Activated CD8-positive, alpha-beta memory T cell treated with anti-CD3 and anti-CD28 coated beads, Interleukin-2, amount 50 U/mL, for 48 hours (primary cell): Measurements from ENCODE around the gene ZGPAT.

ENCODE experiments used
- DNase-seq: peaks from one replicate; pipeline ENCODE4 v3.0.0-alpha.2; 2020

ZGPAT gene

DNA sequence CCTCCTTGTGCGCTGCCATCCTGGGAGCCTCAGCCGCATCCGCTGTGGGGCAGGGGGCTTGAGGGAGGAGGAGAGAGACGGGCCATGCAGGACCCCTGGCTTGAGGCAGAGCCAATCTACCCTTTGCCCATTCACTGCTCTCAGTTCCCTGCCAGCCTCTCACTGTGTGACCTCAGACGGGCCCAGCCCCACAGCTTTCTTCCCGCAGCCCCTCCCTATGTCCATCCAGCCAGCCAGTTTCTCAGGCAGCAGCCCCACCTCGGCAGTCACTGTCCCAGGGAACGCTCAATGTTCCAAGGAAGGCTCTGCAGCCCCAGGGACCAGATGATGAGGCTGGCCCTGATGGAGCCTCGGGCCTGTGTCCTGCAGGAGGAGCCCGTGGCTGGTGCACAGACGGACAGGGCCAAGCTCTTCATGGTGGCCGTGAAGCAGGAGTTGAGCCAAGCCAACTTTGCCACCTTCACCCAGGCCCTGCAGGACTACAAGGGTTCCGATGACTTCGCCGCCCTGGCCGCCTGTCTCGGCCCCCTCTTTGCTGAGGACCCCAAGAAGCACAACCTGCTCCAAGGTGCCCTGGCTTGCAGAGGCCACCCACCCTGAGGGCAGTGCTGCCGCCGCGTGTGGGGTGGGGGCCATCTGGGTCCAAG is 15.3 kb upstream of the ZGPAT start:
- no peak for DNase-seq

DNA sequence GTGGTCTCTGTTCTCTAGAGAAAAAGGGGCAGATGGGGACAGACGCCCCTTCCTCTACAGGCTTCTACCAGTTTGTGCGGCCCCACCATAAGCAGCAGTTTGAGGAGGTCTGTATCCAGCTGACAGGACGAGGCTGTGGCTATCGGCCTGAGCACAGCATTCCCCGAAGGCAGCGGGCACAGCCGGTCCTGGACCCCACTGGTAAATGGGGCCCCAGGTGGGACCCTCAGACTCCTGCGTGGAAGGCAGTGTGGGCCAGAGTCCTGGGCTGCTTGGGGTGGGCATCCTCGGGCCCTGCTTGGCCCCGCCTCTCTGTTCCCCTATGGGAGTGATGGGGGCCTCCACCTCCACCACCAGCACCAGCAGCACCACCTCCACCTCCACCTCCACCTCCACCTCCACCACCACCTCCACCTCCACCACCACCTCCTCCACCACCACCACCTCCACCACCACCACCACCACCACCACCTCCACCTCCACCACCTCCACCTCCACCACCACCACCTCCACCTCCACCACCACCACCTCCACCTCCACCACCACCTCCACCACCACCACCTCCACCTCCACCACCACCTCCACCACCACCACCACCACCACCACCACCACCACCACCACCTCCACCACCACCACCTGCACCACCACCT is 14.6 kb upstream of the ZGPAT start:
- DNase-seq, result no peak

DNA sequence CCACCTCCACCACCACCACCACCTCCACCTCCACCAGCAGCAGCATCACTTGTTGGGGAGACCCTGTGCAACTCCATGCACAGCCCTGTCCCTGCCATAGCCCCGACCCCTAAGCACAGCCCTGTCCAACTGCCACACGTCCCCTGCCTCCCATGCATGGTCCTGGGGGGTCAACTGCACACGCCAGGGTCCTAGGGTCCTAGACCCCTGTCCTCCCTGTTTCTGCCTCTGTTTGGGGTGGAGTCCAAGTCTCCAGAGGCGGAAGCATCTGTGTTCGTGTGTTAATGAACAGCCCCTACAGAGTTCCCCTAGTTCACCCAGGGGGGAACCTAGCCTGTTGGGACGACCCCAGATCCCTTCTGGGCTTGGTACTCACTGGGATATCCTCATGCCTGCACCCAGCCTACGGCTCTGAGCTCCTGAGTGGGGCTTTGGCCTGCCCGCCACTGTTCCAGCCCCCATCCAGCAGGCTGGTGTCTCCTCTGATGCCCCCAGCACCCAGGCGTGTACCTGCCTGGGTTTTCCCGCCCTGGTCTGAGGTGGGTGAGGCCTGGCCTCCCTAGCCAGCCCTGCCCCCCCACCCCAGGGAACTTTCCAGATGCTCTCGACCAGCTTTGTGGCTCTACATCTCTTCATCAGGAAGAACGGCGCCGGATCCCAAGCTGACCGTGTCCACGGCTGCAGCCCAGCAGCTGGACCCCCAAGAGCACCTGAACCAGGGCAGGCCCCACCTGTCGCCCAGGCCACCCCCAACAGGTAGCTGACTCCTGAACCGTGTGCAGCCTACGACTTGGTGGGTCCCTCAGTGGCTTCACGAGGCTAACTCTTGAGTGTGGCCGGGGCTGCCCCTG is 13.9 kb upstream of the ZGPAT start:
- DNase-seq, result no peak

DNA sequence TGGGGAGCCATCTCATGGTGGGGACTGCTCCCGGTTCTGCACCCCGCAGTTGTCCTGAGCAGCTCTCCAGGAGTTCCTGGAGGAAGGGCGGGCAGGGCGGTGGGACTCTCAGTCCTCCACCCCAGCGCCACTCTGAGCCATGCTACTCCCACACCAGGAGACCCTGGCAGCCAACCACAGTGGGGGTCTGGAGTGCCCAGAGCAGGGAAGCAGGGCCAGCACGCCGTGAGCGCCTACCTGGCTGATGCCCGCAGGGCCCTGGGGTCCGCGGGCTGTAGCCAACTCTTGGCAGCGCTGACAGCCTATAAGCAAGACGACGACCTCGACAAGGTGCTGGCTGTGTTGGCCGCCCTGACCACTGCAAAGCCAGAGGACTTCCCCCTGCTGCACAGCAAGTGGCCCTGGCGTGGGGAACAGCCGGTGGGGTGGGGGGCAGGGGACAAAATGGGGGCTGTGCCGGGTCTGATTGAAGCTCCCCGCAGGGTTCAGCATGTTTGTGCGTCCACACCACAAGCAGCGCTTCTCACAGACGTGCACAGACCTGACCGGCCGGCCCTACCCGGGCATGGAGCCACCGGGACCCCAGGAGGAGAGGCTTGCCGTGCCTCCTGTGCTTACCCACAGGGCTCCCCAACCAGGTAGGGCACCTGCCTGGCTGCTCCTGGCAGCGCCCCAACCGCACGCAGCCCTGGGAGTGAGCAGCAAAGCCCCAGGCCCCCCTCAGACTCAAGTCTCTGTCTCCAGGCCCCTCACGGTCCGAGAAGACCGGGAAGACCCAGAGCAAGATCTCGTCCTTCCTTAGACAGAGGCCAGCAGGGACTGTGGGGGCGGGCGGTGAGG is 13.0 kb upstream of the ZGPAT start:
- DNase-seq, result no peak

DNA sequence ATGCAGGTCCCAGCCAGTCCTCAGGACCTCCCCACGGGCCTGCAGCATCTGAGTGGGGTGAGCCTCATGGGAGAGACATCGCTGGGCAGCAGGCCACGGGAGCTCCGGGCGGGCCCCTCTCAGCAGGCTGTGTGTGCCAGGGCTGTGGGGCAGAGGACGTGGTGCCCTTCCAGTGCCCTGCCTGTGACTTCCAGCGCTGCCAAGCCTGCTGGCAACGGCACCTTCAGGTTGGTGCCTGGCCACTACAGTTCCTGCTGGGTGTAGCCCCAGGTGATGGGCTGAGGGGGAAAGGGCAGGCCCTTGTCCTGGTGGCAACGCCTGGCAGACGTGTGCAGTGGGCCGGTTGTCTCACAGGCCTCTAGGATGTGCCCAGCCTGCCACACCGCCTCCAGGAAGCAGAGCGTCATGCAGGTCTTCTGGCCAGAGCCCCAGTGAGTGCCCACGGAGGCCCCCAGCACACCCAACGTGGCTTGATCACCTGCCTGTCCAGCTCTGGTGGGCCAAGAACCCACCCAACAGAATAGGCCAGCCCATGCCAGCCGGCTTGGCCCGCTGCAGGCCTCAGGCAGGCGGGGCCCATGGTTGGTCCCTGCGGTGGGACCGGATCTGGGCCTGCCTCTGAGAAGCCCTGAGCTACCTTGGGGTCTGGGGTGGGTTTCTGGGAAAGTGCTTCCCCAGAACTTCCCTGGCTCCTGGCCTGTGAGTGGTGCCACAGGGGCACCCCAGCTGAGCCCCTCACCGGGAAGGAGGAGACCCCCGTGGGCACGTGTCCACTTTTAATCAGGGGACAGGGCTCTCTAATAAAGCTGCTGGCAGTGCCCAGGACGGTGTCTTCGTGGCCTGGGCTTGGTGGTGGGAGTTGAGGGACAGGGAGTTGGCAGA is 12.2 kb upstream of the ZGPAT start:
- DNase-seq, result no peak

DNA sequence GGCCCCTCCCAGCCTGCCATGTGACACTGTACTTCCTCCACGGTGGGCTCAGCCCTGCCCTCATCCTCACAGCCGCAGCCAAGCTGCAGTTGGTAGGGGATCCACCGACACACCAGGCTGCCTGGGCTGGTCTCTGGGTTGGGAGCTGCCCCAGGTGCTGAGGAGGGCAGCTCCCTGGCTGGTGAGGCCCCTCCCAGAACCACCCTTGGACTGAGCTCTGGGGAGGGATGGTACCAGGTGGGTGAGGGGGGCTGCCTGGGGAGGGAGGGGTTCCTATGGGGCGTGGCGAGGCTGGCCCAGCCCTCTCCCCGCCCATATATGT is 11.6 kb upstream of the ZGPAT start:
- no peak for DNase-seq

DNA sequence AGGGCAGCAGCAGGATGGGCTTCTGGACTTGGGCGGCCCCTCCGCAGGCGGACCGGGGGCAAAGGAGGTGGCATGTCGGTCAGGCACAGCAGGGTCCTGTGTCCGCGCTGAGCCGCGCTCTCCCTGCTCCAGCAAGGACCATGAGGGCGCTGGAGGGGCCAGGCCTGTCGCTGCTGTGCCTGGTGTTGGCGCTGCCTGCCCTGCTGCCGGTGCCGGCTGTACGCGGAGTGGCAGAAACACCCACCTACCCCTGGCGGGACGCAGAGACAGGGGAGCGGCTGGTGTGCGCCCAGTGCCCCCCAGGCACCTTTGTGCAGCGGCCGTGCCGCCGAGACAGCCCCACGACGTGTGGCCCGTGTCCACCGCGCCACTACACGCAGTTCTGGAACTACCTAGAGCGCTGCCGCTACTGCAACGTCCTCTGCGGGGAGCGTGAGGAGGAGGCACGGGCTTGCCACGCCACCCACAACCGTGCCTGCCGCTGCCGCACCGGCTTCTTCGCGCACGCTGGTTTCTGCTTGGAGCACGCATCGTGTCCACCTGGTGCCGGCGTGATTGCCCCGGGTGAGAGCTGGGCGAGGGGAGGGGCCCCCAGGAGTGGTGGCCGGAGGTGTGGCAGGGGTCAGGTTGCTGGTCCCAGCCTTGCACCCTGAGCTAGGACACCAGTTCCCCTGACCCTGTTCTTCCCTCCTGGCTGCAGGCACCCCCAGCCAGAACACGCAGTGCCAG is 11.0 kb upstream of the ZGPAT start, which contains the start of gene TNFRSF6B:
Gene TNFRSF6B, plus strand, starts transcription at position 25 of the 729 bp plus-strand sequence. Its CDS starts 116 bp downstream, at position 141.
- no peak for DNase-seq

DNA sequence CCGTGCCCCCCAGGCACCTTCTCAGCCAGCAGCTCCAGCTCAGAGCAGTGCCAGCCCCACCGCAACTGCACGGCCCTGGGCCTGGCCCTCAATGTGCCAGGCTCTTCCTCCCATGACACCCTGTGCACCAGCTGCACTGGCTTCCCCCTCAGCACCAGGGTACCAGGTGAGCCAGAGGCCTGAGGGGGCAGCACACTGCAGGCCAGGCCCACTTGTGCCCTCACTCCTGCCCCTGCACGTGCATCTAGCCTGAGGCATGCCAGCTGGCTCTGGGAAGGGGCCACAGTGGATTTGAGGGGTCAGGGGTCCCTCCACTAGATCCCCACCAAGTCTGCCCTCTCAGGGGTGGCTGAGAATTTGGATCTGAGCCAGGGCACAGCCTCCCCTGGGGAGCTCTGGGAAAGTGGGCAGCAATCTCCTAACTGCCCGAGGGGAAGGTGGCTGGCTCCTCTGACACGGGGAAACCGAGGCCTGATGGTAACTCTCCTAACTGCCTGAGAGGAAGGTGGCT is 10.4 kb upstream of the ZGPAT start:
- no peak for DNase-seq

DNA sequence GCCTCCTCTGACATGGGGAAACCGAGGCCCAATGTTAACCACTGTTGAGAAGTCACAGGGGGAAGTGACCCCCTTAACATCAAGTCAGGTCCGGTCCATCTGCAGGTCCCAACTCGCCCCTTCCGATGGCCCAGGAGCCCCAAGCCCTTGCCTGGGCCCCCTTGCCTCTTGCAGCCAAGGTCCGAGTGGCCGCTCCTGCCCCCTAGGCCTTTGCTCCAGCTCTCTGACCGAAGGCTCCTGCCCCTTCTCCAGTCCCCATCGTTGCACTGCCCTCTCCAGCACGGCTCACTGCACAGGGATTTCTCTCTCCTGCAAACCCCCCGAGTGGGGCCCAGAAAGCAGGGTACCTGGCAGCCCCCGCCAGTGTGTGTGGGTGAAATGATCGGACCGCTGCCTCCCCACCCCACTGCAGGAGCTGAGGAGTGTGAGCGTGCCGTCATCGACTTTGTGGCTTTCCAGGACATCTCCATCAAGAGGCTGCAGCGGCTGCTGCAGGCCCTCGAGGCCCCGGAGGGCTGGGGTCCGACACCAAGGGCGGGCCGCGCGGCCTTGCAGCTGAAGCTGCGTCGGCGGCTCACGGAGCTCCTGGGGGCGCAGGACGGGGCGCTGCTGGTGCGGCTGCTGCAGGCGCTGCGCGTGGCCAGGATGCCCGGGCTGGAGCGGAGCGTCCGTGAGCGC is 9.8 kb upstream of the ZGPAT start:
- DNase-seq, result no peak

DNA sequence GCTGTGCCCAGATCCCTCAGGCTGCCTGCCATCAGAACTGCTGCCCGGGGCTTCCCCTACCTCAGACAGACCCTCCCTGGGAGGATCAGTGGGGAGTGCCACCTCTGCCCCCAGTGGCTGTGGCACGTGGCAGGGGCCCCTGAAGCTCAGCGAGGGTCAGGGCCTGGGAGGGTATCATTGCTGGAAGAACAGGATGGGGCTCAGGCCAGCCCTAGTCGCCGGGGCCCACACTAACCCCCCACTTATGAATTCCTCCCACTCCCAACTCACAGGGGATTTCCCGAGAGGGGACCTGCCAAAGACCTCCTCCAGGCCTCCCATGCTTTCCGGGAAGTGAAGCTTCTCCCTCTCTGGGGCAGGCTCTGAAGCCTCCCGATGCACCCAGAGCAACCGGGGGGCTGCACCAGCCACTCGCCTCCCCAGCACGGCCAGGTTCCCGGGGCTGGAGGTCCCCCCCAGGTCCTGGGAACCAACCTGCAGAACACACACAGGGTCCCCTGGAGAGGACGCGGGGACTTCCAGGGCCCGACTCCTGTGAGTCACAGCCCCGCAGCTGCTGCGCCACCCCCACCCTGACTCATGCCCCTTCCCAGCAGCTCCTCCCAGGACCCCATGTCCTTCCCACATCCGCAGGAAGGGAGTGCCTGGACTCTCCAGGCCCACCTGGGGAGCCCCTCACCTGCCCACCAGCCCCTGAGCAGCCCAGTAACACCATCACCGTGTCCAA is 8.9 kb upstream of the ZGPAT start:
- peak; percentile 78 for DNase-seq

DNA sequence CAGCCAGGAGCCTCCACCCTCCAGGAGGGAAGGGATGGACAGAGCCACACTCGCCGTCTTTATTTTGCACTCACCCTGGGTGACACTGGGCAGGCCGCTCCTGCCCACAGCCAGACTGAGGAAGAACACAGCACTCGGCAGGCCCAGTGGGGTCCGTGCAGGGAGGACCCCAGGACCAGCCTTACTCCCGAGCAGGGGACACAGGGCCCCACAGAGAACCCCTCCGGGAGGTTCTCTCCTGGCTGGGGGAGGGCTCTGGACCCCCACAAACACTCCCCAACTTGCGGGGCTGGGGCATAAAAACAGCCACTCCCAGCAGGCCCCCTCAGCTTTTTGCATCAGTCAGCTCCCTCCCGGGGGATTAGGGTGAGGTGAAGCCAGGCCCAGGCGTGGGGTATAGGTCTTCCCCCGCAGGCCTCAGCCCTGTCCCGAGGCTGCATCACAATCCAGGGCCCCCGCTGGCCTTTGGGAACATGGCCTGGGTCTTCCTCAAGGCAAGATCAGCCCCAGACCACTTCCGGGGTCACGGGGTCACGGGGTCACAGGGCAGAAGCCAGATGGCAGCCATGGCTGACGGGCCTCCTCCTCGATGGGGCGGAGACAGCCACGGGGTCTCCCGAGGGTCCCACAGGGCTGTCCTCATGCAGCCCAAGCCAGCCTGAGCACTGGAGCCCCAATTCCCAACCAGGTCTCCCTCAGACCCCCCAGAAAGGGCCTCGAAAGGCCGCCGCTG is 8.2 kb upstream of the ZGPAT start:
- DNase-seq, result no peak

DNA sequence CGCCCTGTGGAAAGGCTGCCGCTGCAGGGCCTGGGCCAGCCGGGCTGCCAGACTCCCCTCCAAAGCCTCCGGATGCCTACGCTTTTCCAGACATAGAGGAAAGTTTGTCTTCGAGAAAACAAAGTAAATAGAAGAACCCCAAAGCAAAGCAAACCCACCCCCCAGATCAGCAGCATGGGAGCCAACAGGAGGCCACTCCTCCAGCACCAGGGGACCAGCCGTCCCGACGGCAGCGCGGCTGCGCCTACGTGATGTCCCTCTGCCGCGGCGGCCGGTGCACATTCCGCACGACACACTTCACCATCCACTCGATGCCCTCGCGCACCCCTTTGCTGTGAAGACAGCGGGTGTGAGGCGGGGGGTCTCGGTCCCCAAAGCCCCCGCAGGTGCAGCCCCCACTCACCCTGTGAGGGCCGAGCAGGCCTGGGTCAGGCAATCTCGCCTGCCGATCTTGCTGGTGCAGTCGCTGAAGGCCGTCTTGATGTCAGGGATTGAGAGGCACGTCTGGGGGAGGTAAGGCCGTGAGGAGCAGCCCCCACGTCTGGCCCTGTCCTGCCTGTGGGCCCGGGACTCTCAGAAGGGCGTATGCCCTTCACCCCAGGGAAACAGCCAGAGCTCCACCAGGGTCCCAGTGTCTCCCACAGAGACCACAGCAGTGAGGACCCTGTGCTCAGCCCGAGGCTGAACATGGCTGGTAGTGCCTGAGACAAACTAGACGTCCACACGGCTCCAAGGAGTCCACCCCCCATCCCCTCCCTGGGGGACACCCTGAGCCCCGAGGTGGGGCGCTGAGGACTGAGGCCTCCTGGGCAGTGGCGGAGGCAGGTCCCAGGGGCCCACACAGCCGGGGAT is 7.4 kb upstream of the ZGPAT start:
- DNase-seq, result no peak

DNA sequence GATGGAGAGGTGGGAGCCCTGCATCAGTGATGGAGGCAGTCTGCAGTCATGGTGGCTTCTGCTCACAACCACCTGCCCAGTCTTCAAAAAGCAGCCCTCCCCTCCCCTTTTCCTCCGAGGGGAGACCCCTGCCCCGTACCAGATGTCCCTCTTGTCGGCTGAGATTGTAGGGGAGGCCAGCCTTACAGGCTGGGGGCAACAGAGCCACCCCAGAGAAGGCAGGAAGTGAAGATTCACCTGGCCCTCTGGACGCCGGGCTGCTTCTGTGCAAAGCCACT is 6.8 kb upstream of the ZGPAT start:
- no peak for DNase-seq

DNA sequence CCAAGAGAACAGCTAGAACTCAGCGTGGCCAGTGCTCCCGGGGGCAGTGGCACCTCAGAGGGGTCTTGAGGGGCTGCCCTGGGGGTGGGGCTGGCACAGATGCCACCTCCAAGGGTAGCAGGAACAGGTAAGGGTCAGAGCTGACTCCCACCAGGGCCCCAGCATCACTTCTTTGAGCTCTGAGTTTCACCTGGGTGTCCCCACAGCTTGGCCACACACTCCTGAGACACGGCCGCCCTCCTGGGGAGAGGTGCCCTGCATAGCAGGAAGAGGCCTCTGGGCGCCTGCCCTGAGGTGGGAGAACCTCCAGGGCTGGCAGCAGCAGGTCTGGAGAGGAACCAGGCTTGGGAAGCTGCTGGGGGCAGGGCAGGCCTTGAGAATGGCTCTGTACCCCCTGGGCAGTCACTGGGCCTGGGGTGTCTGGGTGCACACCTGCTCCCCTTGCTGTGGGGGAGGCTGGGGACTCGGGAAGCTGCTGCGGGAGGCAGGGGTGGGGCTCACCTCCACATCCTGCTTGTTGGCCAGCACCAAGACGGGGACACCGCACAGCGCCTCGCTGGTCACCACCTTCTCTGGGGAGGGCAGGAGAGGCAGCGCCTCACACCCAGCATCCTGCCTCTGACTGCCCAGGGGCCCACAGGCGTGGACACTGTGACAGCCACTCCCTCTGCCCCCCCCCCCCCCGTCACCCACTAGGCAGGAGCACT is 6.4 kb upstream of the ZGPAT start:
- DNase-seq, result peak; percentile 53

DNA sequence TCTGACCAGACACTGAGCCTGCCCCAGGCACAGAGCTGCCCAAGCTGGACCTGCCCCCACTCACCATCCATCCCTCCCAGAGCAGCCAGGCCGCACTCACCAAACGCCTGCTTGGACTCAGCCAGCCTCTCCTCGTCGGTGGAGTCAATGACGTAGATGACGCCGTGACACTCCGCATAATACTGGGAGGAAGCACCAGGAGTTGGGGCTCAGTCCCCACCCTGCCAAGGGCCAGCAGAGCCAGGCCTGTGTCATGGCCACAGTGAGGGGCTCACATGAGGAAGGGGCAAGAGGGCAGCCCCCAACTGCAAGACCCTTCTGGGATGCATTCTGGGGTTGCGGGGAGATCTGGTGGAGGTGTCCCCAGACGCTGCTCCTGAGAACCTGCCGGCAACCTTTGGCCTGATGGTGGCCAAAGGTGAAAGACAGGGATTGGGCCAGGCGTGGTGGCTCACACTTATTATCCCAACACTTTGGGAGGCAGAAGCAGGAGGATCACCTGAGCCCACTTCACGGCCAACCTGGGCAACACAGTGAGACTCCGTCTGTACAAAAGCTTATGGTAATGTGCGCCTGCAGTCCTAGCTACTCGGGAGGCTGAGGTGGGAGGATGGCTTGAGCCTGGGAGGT is 5.7 kb upstream of the ZGPAT start:
- peak; percentile 54 for DNase-seq

DNA sequence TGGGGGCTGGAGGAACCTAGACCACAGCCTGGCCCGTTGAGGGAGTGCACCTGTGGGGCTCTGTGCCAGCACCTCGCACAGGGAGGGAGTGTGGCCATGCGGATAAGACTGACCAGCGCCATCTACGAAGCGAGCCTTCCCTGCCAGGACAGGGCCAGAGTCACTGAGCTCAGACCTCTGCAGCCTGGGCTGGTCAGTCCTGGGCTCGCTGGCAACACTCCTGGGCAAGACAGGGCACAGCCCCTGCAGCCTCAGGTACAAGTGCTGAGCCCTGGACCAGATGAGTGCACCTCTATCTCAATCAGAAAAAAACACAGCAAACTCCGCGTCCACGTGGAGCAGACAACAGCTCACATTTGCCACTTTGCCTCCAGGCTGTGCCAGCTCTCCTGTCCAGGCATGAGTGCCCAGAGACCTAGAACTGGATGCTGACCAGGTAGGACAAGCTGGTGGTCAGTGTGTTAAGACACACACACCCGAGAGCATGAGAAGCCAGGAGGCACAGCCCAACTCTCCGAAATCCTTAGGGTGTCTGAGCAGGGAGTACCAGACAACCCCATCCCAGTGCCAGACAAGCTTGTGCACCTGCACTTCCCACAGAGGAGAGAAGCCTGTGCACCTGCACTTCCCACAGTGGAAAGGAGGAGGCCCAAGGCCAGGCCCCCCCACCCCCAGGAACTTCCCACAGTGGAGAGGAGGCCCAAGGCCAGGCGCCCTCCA is 4.9 kb upstream of the ZGPAT start:
- peak; percentile 53 for DNase-seq
